Neural cell (in vitro differentiated cells): Measurements from ENCODE around the gene LRP8. TPM values are rescaled to one million over a fixed set of nuclear protein-coding genes. Genes with fewer than 3 reads are reported as not detected.

Source experiments
- H2AFZ ChIP-seq: fragments of 200-600, 300-800 bp; sonication (generic), shearing (Covaris generic); 2 replicates; pipeline ENCODE4 v1.6.0; 2014; ENCODE audit warnings: low read depth, mild to moderate bottlenecking, antibody characterized with exemption, low read length, moderate library complexity
- H3F3A ChIP-seq: fragments of 200-600 bp; shearing (Covaris generic); 2 replicates; pipeline ENCODE4 v1.6.1; 2016; ENCODE audit warnings: mild to moderate bottlenecking, moderate library complexity, mixed read lengths, antibody characterized with exemption, low read length; ENCODE audit not compliant: insufficient read depth, poor library complexity, severe bottlenecking
- H3K27ac ChIP-seq: fragments of 200-600, 300-800 bp; sonication (generic), shearing (Covaris generic); 2 replicates; pipeline ENCODE4 v1.5.1; 2014; ENCODE audit warnings: mild to moderate bottlenecking, low read length, moderate library complexity
- H3K27me3 ChIP-seq: fragments of 300-800, 200-600 bp; sonication (generic), shearing (Covaris generic); 2 replicates; pipeline ENCODE4 v1.6.0; 2014; ENCODE audit warnings: mild to moderate bottlenecking, low read depth, low read length, moderate library complexity; ENCODE audit not compliant: insufficient read depth
- H3K36me3 ChIP-seq: fragments of 300-800, 200-600 bp; sonication (generic), shearing (Covaris generic); 2 replicates; pipeline ENCODE4 v1.5.1; 2014; ENCODE audit warnings: mild to moderate bottlenecking, antibody characterized with exemption, low read length, moderate library complexity; ENCODE audit not compliant: insufficient read depth
- H3K4me2 ChIP-seq: fragments of 300-800, 200-600 bp; sonication (generic), shearing (Covaris generic); 2 replicates; pipeline ENCODE4 v1.6.0; 2014; ENCODE audit warnings: mild to moderate bottlenecking, low read length
- H3K4me3 ChIP-seq: fragments of 300-800, 200-600 bp; sonication (generic), shearing (Covaris generic); 2 replicates; pipeline ENCODE4 v1.5.1; 2014; ENCODE audit warnings: mild to moderate bottlenecking, low read length, moderate library complexity
- H3K79me2 ChIP-seq: fragments of 200-600 bp; shearing (Covaris generic); replicated peaks from 2 replicates; pipeline ENCODE4 v1.6.0; 2014; ENCODE audit warnings: mild to moderate bottlenecking, low read length, moderate library complexity; ENCODE audit not compliant: insufficient read depth
- H3K9ac ChIP-seq: fragments of 300-800, 200-600 bp; sonication (generic), shearing (Covaris generic); 2 replicates; pipeline ENCODE4 v1.6.1; 2016; ENCODE audit warnings: mild to moderate bottlenecking, low read length, mixed read lengths
- H3K9me2 ChIP-seq: fragments of 200-600 bp; shearing (Covaris generic); 2 replicates; pipeline ENCODE4 v1.6.1; 2016; ENCODE audit warnings: mild to moderate bottlenecking, low read length, mixed read lengths; ENCODE audit not compliant: insufficient read depth
- H3K9me3 ChIP-seq: fragments of 200-600, 300-800 bp; sonication (generic), shearing (Covaris generic); 2 replicates; pipeline ENCODE4 v1.6.1; 2016; ENCODE audit warnings: mild to moderate bottlenecking, mixed run types, low read length, moderate library complexity, mixed read lengths
- H4K20me1 ChIP-seq: fragments of 200-600 bp; shearing (Covaris generic); 2 replicates; pipeline ENCODE4 v1.6.1; 2016; ENCODE audit warnings: mild to moderate bottlenecking, mixed run types; ENCODE audit not compliant: insufficient read depth
- CTCF ChIP-seq: fragments of 450-650 bp; IDR thresholded peaks from 2 replicates; pipeline ENCODE4 v1.5.1; 2014; ENCODE audit warnings: antibody characterized with exemption, mild to moderate bottlenecking, moderate library complexity; ENCODE audit not compliant: poor library complexity, severe bottlenecking
- EP300 ChIP-seq: fragments of 450-650 bp; conservative IDR thresholded peaks from 2 replicates; pipeline ENCODE4 v1.6.1; 2014; ENCODE audit warnings: antibody characterized with exemption, mild to moderate bottlenecking, moderate library complexity; ENCODE audit not compliant: poor library complexity, severe bottlenecking
- EZH2 ChIP-seq: fragments of 200-600, 300-800 bp; shearing (Covaris generic), sonication (generic); IDR thresholded peaks from 2 replicates; pipeline ENCODE4 v1.6.1; 2014; ENCODE audit warnings: antibody characterized with exemption, low read length, borderline replicate concordance, mild to moderate bottlenecking; ENCODE audit not compliant: insufficient read depth, poor library complexity, severe bottlenecking
- MXI1 ChIP-seq: fragments of 450-650 bp; conservative IDR thresholded peaks from 2 replicates; pipeline ENCODE4 v1.6.1; 2014; ENCODE audit warnings: antibody characterized with exemption, mild to moderate bottlenecking; ENCODE audit not compliant: poor library complexity, severe bottlenecking
- POLR2AphosphoS5 ChIP-seq: IDR thresholded peaks from 2 replicates; pipeline ENCODE4 v1.6.1; 2012
- RAD21 ChIP-seq: fragments of 450-650 bp; conservative IDR thresholded peaks from 2 replicates; pipeline ENCODE4 v1.6.1; 2014; ENCODE audit warnings: antibody characterized with exemption, mild to moderate bottlenecking, moderate library complexity
- REST ChIP-seq: IDR thresholded peaks from 2 replicates; pipeline ENCODE4 v1.6.1; 2012; ENCODE audit warnings: borderline replicate concordance
- SMC3 ChIP-seq: fragments of 450-650 bp; conservative IDR thresholded peaks from 2 replicates; pipeline ENCODE4 v1.6.1; 2014; ENCODE audit warnings: antibody characterized with exemption, mild to moderate bottlenecking, moderate library complexity; ENCODE audit not compliant: poor library complexity
- TAF1 ChIP-seq: IDR thresholded peaks from 2 replicates; pipeline ENCODE4 v1.6.1; 2012; ENCODE audit warnings: low read depth
- polyA plus RNA-seq: library from polyadenylated mRNA; depleted of rRNA; stranded (reverse); fragments of >200 nt; gene quantifications from 2 replicates; pipeline ENCODE4 v1.2.3, GENCODE V29; 2014

LRP8 gene
- polyA plus RNA-seq, 1 donor from 2014 or later = 65.8 TPM

- Histone ChIP-seq H3F3A (no peaks in the 10 kb centered on the region), H3K4me3 (no peak overlapping the region), H3K36me3 (no peaks in the 10 kb centered on the region), H4K20me1 (no peaks in the 10 kb centered on the region), H3K79me2 (no peaks in the 10 kb centered on the region), H2AFZ (no peak overlapping the region), H3K27me3 (no peaks in the 10 kb centered on the region), H3K9me3 (no peaks in the 10 kb centered on the region), H3K4me2 (no peak overlapping the region), H3K9ac (no peak overlapping the region), H3K27ac (no peak overlapping the region), H3K9me2 (no peaks in the 10 kb centered on the region)
- TF ChIP-seq POLR2AphosphoS5 = no peak
- no peak for TF ChIP-seq MXI1
- no peak for TF ChIP-seq REST
- TF ChIP-seq SMC3 = no peak
- TF ChIP-seq CTCF = no peak
- no peak for TF ChIP-seq RAD21
- TF ChIP-seq TAF1 = no peak
- no peak for TF ChIP-seq EP300
- TF ChIP-seq EZH2 = no peak
Measured at GRCh38 chr1:53365437-53366063, 37.7 kb upstream of the LRP8 start.

- Histone ChIP-seq H3K27me3 (no peaks in the 10 kb centered on the region), H3K36me3 (no peaks in the 10 kb centered on the region), H3K27ac (no peak overlapping the region), H3K9me2 (no peaks in the 10 kb centered on the region), H3K4me3 (no peak overlapping the region), H3K9ac (no peak overlapping the region), H3F3A (no peaks in the 10 kb centered on the region), H3K9me3 (no peaks in the 10 kb centered on the region), H4K20me1 (no peaks in the 10 kb centered on the region), H2AFZ (no peak overlapping the region), H3K4me2 (no peak overlapping the region), H3K79me2 (no peaks in the 10 kb centered on the region)
- TF ChIP-seq POLR2AphosphoS5 (no peak), SMC3 (no peak), EP300 (no peak), RAD21 (no peak), TAF1 (no peak), REST (no peak), EZH2 (no peak), CTCF (no peak), MXI1 (no peak)
Measured at GRCh38 chr1:53362851-53363642, 35.2 kb upstream of the LRP8 start.
